GM21390 (cell line): ENCODE results near the gene SFSWAP.
"Not testable (repeated sequence)": the region's sequence is repeated elsewhere in the genome, so short reads cannot be mapped to it uniquely, and the experiment has no call there.

ENCODE experiments used
- ATAC-seq: cut with Tn5 transposase; IDR thresholded peaks from one replicate; pipeline ENCODE4 v1.9.1; 2021; ENCODE audit not compliant: unreplicated experiment

The SFSWAP gene

GRCh38 chr12:131701705-131702572 lies 9.0 kb upstream of the SFSWAP start:
- ATAC-seq = no peak

DNA sequence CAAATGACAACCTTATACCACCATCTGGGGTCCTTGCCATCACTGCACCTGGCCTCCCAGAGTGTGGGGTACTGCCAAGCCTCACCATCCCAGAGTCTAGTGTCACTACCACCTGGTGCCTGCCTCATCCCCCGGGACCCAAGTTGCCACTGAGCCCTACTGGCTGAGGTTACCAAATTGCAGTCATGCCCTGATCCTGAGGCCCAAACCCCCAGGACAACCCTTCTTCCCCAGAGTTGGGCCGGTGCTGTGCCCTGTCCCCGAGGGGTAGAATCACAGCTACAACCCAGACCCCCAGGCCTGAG lies 8.4 kb upstream of the SFSWAP start:
- ATAC-seq = no peak

GRCh38 chr12:131703161-131703560 lies 7.7 kb upstream of the SFSWAP start:
- ATAC-seq = no peak

DNA sequence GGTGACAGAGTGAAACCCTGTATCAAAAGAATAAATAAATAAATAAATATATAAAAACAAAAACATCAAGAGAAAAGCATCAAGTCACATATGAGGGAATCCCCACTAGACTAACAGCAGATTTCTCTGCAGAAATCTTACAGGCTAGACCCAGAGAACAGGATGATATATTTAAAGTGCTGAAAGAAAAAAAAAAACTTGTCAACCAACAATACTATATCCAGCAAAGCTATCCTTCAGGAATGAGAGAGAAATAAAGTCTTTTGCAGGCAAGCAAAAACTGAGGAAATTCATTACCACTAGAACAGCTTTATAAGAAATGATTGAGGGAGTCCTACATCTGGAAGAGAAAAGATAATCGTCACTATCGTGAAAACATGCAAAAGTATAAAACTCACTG lies 6.4 kb upstream of the SFSWAP start:
- no peak for ATAC-seq

DNA sequence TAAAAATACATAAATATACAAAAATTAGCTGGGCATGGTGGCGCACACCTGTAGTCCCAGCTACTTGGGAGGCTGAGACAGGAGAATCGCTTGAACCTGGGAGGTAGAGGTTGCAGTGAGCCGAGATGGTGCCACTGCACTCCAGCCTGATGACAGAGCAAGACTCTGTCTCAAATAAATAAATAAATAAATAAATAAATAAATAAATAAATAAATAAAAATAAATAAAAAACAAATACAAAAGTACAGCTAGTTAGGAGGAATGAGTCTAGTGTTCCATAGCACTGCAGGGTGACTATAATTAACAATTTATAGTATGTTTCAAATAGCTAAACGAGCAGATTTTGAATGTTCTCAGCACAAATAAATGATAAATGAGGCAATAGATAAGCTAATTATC lies 4.2 kb upstream of the SFSWAP start:
- ATAC-seq = not testable (repeated sequence)

GRCh38 chr12:131709226-131709625 lies 1.7 kb upstream of the SFSWAP start:
- no peak for ATAC-seq

DNA sequence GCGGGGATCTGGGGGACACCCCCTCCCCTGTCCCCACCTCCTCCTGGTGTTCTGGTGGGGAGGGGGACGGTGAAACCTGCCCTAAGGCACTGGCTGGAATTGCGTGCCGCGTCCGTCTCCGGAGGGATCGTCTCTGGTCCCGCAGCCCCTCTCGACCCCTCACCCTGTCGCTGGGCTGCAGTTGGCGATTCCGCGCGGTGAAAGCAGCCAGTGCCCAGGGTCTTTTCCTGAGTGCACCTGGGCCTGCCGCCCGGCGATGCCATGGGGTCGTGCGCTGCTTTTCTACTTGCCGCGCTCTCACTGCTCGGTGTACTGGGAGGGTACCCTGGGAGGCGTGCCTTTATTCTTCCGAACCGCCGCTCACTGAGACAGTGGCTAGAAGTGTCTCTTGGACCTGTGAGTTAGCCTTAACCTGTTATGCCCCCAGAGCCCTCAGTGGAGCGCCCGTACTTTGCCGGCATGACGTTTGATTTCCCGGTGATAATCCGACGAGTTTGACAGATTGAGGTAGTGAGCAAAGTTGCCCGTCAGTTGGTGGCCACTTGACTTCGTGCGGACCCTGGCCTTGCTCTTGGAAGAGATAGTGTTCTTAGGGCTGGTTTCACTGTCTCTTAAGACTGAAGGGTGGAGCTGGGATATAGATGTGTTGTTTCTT lies 788 bp downstream of the SFSWAP start:
- no peak for ATAC-seq

DNA sequence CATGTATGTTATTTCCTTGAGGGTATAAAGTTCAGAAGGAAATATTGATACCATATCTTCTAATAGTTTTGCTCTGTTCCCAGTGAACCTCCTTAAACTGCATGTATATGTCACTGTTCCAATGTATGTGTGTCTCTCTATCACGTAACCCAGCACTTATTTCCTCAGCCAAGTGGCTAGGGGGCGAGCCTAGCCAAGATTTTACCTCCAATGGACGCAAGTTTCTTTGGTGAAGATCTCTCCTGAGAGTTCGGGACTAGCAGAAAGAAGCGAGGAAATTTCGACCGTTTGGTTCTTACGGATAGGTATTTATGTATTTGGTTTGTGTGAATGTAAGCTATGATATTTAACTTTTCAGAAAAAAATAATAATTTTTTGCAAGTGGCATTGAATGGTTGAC lies 2.5 kb downstream of the SFSWAP start:
- no peak for ATAC-seq

- ATAC-seq = no peak
These were observed 3.9 kb downstream of the SFSWAP start for GRCh38 chr12:131714759-131715158.

GRCh38 chr12:131716282-131716681 lies 5.4 kb downstream of the SFSWAP start:
- no peak for ATAC-seq

DNA sequence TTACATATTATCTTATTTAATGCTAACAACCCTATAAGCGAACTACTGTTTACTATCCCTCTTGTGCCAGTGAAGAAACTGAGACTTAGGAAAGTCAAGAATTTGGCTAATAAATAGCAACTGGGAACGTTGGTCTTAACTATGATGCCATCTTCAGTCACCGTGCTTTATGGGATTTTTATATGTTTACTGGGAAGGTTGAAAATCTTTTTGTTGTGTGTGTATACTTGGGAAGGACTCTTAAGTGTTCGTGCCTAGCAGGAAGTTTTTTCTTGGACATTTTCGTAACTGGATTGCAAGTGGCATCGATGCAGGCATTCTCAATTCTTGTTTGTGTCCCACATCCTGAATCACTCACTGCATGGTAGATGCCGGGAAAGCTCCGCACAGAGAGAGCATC lies 9.4 kb downstream of the SFSWAP start:
- ATAC-seq = no peak

- no peak for ATAC-seq
These were observed 10.0 kb downstream of the SFSWAP start for GRCh38 chr12:131720921-131721320.

DNA sequence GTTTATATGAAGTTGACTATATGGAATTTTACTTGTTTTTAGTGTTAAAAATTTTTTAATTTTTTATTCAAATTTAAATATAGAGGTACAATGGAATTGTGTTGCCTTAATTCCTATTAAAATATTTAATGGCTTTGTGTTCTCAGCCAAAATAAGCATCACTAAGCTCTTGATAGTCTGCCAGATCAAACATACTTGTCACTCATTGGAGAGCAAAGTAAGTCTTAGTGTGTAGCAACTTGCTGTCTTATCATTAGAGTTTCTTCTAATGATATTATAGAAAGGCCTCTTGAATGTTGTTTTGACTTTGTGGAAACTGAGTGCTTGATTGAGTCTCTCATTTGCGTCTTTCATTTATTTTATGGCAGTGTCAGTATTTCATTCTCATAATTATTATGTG lies 10.7 kb downstream of the SFSWAP start:
- ATAC-seq = no peak

DNA sequence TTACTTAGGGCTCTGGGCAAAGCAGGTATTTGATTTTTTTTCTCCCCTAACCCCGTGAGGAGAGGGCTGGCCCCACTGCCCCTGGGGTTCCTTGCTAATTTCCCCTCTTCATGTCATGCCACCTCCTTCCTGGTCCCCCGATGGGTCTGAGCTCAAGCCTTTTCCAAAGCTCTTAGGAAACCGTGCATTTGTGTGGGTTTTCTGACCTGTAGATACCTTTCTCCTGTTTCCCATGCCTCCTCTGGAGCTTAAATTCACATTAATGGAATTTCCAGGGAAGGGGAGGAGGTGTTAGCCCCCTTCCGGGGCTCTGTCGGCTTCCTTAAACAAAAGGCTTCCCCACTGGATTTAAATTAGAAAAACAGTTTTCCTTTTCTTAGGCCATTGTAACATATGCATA lies 12.6 kb downstream of the SFSWAP start:
- no peak for ATAC-seq

DNA sequence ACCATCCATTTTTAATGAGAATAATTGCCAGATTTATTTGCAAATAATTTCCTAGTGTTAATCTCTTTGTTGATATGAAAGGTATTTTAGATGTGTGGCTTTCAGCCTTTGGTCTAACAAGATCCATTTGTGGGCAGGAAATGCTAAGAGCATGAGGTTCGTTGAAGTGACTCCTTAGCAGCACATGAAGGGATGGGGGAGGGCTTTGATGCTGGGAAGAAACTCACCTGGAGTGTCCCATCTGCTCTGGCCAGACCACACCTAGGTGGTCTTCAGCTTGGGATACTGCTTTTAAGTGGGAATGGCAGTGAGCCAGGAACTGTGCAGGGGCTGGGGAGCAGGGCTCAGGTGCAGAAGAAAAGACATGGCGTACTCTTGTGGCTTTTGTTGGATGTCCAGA lies 13.6 kb downstream of the SFSWAP start:
- ATAC-seq = no peak

DNA sequence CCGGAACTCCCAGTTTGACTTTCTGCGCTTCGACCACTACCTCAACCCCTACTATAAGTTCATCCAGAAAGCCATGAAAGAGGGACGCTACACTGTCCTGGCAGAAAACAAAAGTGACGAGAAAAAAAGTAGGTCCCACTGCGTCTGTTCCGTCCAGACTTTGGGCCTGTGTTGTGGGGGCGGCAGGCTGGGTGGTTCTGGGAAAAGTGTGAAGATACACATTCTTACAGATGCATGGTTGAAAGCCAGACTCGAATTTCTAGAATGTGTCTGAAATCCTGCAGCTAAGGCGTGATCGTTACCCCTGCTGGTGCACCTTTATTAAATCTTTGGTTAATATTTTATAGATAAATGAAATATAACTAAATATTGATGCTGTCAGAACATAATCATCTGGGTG lies 14.6 kb downstream of the SFSWAP start:
- ATAC-seq = no peak

DNA sequence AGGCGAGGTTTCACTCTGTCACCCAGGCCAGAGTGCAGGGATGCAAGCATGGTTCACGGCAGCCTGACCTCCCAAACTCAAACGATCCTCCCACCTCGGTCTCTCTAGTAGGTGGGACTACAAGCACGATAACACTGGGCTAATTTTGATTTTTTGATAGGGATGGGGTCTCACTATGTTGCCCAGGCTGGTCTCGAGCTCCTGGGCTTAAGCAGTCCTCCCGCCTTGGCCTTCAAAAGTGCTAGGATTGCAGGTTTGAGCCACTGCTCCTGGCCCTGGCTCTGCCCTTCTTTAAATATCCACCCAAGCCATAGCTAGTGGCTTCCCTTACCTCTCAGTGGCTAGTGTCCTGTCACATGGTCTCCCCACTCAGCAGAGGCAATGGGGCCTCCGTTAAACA lies 17.8 kb downstream of the SFSWAP start:
- no peak for ATAC-seq

DNA sequence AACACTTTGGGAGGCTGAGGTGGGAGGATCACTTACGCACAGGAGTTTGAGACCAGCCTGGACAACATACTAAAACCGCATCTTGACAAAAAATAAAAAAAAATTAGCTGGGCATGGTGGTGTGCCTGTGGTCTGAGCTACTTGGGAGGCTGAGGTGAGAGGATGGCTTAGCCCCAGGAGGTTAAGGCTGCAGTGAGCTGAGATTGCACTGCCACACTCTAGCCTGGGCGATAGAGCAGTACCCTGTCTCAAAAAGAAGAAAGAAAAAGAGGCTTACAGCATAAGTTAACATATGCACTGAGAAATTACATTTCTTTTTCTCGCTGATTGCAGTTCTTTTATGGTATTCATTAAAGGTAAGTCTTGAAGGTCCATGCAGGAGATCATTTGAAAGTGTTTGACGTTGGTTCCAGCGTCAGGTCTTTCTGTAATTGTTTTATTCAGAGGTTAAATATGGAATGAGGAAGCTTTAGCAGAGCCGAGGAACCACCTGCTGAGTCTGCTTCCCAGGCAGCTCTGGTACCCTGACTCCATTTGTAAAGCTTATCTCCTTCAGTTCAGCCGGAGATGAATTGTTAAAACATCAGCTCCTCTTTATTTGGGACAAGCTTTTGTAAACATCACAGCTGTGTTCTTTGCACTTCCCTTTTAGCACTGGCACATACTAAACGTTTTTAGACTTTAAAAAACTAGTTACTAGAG lies 18.5 kb downstream of the SFSWAP start:
- ATAC-seq = no peak

DNA sequence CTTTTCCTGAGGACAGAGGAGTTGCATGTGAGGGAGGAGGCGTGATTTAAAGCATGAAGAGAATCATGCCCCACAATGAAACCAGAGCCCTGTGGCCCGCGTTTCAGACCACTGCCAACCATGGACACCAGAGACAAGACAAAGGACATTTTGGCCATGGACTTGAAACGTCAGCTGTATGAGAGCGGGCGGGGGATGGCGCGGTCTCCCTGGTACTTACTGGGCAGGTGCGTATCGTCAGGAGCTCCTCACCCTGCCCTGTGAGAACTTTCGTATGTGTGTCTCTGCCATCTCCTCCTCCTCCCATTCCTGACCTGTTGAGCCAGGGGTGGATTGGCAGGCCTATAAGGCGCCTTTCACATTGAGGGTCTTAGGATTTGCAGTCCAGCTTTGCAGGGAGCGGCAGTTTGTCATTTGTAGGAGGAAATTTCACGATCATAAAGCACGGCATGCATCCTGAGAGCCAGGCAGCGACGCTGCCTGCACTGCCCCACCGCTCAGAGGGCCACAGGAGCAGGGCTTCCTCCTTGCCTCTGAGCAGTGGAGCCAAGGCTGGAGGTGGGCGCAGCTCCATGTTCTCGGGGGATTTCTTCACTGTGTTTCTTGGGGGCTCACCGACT lies 22.2 kb downstream of the SFSWAP start:
- no peak for ATAC-seq

- no peak for ATAC-seq
These were observed 23.0 kb downstream of the SFSWAP start for GRCh38 chr12:131733874-131734273.

GRCh38 chr12:131734336-131735152 lies 23.7 kb downstream of the SFSWAP start:
- ATAC-seq = no peak
